Neural crest cell (in vitro differentiated cells): Measurements from ENCODE around the gene HS3ST2. TPM values are rescaled to one million over a fixed set of nuclear protein-coding genes. Genes with fewer than 3 reads are reported as not detected.

Experiments
- DNase-seq: peaks from one replicate; pipeline ENCODE4 v3.0.0; 2021; ENCODE audit warnings: low read depth, mixed read lengths, low spot score
- H3K27ac Mint-ChIP-seq: one replicate; pipeline ENCODE4 v1.8.0; 2021; ENCODE audit warnings: mild to moderate bottlenecking, mixed read lengths; ENCODE audit not compliant: unreplicated experiment
- H3K27me3 Mint-ChIP-seq: 2 replicates; pipeline ENCODE4 v1.8.0; 2021; ENCODE audit warnings: low read depth, mild to moderate bottlenecking, mixed read lengths
- H3K36me3 Mint-ChIP-seq: 2 replicates; pipeline ENCODE4 v1.8.0; 2021; ENCODE audit warnings: low read depth, mild to moderate bottlenecking, mixed read lengths
- H3K4me1 Mint-ChIP-seq: 2 replicates; pipeline ENCODE4 v1.8.0; 2021; ENCODE audit warnings: mixed read lengths
- H3K4me3 Mint-ChIP-seq: one replicate; pipeline ENCODE4 v1.8.0; 2021; ENCODE audit warnings: mild to moderate bottlenecking, mixed read lengths
- H3K9me3 Mint-ChIP-seq: 2 replicates; pipeline ENCODE4 v1.8.0; 2021; ENCODE audit warnings: mixed read lengths
- CTCF ChIP-seq: fragments of 200-600 bp; sonication (generic); conservative IDR thresholded peaks from 2 replicates; pipeline ENCODE4 v1.5.0; 2021; ENCODE audit warnings: antibody characterized with exemption, mild to moderate bottlenecking
- total RNA-seq: library from RNA; stranded (reverse); gene quantifications from 2 replicates; pipeline ENCODE4 v1.2.1, GENCODE V29; 2021

HS3ST2 gene
- total RNA-seq, 1 donor from 2014 or later, result not detected

DNA sequence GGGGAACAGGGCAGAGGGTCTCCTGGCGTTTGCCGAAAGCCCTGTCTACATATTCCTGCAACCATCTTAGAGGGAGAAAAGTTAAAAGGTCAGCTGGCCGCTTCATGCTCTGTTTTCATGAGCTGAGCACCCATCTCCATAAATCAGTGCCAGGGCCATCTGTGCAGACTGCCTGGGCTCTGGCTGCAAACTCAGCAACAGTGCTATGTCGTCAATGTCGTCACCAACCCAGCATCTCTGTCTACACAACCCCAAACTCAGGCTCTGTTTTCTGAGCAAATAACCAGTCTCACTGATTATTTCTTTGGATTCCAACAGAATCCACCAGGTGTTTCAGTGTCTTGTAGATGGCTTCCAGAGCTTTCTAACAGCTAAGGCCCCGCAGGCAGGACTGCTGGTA lies 65.0 kb downstream of the HS3ST2 start:
- Mint-ChIP-seq H3K36me3 (no peaks in the 10 kb centered on the region), H3K27ac (no peak overlapping the region), H3K27me3 (peaks cover 34% of the 10 kb centered on the region), H3K9me3 (no peaks in the 10 kb centered on the region), H3K4me1 (no peaks in the 10 kb centered on the region), H3K4me3 (no peak overlapping the region)
- no peak for TF ChIP-seq CTCF
- no peak for DNase-seq

- no peak for TF ChIP-seq CTCF
- Mint-ChIP-seq H3K4me1 (no peaks in the 10 kb centered on the region), H3K27ac (no peak overlapping the region), H3K36me3 (no peaks in the 10 kb centered on the region), H3K9me3 (no peaks in the 10 kb centered on the region), H3K4me3 (no peak overlapping the region), H3K27me3 (peaks cover 34% of the 10 kb centered on the region)
- DNase-seq, result no peak
Measured at GRCh38 chr16:22879466-22879865, 65.5 kb downstream of the HS3ST2 start.

GRCh38 chr16:22882981-22883380 lies 69.0 kb downstream of the HS3ST2 start:
- DNase-seq, result no peak
- no peaks in the 10 kb centered on the region for H3K36me3 Mint-ChIP-seq
- H3K27me3 Mint-ChIP-seq, result peaks cover 37% of the 10 kb centered on the region
- TF ChIP-seq CTCF, result no peak
- no peak overlapping the region for H3K27ac Mint-ChIP-seq
- no peaks in the 10 kb centered on the region for H3K4me1 Mint-ChIP-seq
- no peak overlapping the region for H3K4me3 Mint-ChIP-seq
- H3K9me3 Mint-ChIP-seq, result no peaks in the 10 kb centered on the region

DNA sequence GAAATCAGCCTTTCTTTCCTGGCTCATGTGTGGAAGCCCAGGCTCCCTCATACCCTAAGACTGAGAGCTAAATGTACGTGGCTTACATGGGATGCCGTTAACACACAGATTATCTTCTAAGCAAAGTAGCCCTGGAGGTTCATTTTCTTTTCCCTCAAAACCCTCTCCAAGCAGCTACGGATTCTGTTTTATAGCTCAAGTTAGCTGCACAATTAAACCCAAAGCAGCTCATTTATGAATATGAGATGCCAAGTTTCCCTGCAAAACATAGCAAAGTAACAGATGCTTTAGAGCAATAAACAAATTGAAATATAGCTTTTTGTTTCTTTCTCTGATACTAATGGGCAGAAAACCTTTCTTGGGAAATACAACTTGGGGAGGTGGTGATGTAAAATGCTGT lies 72.0 kb downstream of the HS3ST2 start:
- DNase-seq, result no peak
- H3K4me1 Mint-ChIP-seq, result no peaks in the 10 kb centered on the region
- H3K36me3 Mint-ChIP-seq, result no peaks in the 10 kb centered on the region
- TF ChIP-seq CTCF, result no peak
- no peak overlapping the region for H3K4me3 Mint-ChIP-seq
- no peak overlapping the region for H3K27ac Mint-ChIP-seq
- H3K27me3 Mint-ChIP-seq, result peaks cover 37% of the 10 kb centered on the region
- no peaks in the 10 kb centered on the region for H3K9me3 Mint-ChIP-seq

DNA sequence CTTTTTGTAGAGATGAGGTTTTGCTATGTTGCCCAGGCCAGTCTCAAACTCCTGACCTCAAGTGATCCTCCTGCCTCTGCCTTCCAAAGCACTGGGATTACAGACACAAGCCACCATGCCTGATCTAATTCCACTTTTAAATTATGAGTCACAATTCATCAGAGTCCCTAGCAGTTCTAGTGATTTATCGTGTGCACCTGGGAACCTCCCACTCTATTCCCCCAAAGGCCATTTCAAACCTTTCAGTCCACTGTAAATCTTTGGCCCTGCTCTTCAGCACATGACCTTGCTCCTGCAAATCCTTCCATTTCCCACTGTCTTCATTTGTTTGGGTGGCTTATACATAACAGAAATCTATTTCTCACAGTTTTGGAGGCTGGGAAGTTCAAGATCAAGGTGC lies 73.0 kb downstream of the HS3ST2 start:
- H3K36me3 Mint-ChIP-seq, result no peaks in the 10 kb centered on the region
- H3K9me3 Mint-ChIP-seq, result no peaks in the 10 kb centered on the region
- H3K4me3 Mint-ChIP-seq, result no peak overlapping the region
- H3K27me3 Mint-ChIP-seq, result peaks cover 34% of the 10 kb centered on the region
- TF ChIP-seq CTCF, result no peak
- no peaks in the 10 kb centered on the region for H3K4me1 Mint-ChIP-seq
- no peak overlapping the region for H3K27ac Mint-ChIP-seq
- no peak for DNase-seq

DNA sequence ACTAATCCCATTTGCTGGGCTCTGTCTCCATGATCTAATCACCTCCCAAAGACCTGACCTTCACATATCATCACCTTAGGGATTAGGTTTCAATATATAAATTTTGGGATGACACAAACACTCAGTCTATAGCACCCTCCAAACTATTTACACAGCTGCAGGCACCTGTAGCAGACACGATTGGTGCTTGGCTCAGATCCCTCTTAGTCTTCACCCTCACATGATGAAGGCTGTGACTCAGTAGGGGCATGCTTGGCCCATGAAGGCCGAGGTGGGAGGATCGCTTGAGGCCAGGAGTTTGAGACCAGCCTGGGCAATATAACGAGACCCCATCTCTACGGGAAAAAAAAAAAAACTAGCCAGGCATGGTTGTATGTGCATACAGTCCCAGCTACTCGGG lies 73.5 kb downstream of the HS3ST2 start:
- TF ChIP-seq CTCF, result no peak
- Mint-ChIP-seq H3K27ac (no peak overlapping the region), H3K9me3 (no peaks in the 10 kb centered on the region), H3K4me1 (no peaks in the 10 kb centered on the region), H3K36me3 (no peaks in the 10 kb centered on the region), H3K4me3 (no peak overlapping the region), H3K27me3 (peaks cover 34% of the 10 kb centered on the region)
- no peak for DNase-seq
